ENCODE data around the gene RNF144A.

Gene RNF144A

DNA sequence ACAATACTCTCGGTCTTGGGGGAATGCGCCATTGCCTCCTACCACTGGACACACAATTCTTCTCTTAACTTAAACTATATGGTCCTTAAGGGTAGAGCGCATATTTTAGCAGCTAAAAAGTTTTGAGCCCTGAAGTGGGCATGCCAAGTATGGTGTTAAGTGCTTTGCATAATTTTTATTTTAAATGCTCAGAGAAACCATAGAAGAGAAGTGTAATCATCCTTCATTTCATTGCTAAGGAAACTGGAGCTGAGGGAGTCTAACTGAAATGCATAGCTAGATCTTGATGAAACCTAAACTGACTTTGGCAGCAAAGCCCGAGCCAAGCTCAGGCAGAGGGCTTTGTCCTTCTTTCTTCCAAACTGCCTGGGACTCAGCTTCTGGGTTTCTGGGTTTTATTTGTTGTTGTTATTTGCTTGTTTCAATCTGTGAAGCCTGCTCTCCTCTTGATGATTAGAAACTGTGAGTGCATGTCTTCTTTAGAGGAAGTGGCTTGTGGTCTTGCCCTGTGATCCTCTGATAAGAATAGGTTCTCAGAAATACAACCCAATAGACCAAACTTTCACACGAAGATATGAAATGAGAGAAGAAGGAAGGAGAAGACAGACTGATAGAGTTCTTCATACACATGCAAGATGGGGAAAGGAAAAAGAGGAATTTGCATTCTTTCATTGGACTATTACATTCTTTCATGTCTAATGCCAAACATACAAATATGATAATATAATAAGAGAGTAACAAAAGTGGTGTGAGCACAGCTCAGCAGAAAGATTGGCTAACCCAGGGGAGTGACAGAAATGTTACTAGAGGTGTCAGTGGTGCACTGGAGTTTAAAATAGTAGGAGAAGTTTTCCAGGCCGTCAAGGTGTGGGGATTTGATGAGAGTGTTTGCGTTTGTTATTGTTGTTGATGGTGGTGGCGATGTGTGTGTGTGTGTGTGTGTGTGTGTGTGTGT, 7.5 kb upstream of the RNF144A start:
- no peak for DNase-seq

DNA sequence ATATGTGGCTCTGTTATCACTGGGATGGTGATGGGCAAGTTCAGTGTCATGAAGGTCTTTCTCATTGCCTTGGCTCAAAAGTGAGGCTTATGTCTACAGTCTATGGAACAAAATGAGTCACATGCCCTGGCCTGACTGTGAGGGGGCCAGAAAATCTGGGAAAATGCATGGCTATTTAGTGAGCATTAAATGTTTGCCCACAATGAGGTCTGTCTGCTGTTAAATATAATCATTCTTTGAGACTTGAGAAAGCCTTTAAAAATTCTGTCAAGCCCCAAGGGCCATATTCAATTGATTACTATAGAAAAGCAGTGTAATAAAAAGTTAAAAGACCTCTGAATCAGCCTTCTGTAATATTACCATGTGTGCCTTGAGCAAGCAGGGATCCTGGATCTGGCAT, 5.5 kb upstream of the RNF144A start:
- no peak for DNase-seq

DNA sequence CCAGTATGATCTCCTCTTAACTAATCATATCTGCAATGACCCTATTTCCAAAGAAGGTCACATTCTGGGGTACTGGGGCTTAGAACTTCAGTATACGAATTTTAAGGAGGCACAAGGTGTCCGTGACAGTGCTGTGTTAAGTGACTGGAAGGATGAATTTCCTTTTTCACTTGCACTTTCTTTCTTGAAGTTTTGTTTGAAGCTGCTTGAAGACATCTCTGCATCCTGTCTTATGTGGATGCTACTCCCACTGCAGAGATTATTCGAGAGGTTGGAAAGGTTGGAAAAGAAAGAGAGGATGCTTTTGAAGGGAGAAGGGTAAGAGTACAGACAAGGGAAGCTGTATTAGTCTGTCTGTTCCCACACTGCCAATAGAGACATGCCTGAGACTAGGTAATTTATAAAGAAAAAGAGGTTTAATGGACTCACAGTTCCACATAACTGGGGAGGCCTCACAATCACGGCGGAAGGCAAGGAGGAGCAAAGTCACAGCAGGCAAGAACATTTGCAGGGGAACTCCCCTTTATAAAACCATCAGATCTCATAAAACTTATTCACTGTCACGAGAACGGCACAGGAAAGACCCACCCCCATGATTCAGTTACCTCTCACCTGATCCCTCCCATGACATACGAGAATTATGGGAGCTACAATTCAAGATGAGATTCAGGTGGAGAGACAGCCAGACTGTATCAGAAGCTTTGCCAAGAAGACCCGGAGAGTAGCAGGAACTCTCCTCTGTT, 3.6 kb upstream of the RNF144A start:
- DNase-seq, result no peak

DNA sequence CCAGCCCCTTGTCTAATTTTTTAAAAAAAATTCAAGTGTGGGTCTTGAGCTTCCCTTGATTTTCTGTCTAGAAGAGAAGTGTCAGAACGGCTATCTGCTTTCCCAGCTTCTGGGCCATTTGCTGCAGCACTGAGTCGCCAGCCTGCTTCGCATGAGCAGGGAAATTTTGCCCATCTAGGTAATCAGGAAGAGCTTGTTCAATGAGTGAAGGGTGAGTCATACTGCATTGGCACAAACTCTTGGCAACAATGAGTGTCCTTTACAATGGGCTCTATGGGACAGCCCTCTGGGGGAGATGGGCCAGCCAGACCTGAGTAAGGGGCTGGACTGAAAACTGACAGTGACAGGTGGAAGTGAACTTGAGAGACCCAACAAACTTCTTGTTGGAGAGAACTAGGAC, 2.4 kb upstream of the RNF144A start:
- DNase-seq, result no peak

DNA sequence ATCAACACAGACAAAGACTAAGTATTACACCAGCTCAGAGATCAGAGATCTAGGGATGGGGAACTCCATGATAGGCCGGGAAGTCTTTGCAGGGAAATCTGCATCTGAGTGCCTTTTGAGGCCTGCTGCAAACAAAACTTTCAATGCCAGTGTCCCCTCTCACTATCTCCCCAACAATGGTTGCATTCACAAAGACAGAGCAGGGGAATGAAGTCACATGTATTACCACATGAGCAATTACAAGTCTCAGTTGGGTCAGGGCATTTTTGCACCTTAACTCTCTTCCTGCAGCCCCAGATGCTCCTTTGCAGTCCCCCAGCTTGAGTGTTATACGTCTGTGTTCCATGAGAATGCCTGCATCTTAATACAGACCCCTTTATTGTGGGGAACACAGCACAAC, 1.8 kb upstream of the RNF144A start:
- no peak for DNase-seq

DNA sequence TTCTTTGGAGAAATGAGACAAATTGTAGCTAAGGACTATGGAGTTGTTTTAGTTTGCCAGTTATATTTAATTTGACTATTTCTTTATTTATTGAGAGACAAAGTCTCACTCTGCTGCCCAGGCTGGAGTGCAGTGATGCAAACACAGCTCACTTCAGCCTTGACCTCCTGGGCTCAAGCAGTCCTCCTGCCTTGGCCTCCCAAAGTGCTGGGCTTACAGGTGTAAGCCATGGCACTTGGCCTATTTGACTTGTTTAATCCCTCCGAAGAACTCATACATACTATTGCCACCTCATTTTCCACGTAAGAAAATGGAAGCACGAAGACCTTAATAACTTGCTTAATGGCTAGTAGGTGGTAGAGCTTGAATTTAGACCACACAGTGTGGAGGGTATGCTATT, 988 bp upstream of the RNF144A start:
- DNase-seq, result no peak

DNA sequence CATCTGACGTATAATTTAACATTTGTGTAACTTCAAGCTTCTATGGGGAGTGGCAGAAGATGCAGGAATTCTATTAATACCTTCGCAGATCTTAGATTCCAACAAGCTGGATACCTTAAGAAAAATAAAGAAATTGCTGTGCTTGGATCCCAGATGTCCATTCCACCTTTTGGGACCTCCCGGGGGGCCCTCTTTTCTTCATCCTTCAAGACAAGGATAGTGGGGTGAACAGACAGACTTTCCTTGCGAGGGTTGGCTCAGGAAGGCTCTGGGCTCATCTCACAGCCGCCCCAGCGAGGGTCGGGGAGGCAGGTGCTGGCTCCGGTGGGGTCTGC, 509 bp upstream of the RNF144A start:
- no peak for DNase-seq

DNA sequence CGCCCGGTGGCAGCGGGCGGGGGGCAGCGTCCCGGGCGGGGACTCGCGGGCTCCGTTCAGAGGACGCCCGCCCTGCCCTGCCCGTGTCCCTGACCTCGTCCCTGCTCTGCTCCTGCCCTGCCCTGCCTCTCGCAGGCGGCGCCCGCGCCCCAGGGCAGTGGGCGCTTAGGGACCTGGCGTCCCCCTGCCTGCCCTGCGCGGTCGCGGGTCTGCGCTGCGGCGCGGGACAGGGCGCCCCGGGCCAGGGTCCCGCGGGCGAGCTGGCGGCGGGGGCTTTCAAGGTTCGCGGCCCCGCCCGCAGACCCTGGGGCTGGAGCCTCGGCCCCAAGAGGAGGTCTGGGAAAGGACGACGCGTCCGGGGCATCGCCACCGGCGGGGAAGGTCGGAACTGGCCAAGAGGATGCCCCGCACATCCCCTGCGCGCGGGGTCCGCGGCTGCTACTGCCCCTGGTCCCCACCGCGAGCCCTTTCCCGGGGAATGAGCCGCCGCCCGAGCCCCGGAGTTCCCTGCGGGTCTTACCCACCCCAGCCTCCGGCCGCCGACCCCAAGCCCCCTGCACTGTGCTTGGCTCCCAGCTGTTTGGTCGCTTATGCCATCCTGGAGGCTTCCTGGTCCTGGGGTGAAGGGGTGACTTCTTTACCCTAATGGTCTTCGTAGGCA, 679 bp downstream of the RNF144A start:
- DNase-seq, result no peak

DNA sequence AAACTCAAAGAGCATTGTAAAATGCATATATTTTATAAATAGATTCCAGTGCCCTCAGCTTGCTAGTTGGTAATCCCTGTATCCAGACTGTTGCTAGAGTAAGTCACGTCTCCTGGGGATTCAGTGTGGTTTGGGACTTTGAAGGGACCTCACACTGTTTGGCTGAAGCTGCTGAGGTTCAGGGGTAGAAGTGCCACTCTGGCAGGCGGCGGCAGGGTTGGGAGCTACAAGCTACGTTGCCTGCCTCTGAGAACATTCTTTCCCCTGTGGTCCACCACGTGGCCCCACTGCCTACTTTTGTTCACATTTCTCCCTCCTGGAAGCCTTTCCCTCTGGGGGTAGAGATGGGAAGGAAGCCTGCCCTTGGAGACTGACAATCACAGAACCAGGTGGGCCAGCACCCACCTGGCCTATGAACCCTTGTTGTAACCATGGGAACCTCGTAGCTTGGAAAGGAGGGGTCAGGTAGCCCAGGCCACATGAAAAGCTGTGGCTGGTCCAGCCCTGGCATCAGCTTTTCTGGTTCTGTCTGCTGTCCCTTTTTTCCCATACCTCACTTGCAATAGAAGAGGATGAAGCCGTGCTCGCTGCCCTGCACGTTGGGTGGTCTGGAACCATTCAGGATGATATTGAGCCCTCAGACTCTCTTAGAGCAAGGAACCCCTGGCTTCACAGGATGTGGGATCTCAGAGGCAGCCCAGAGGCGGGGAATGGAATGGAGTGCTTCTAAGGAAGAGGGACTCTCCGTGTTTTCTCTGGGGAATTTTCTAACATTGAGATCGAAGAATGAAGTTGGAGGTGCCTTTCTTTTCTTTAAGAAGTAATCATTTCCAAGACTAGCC, 2.9 kb downstream of the RNF144A start:
- DNase-seq, result no peak

DNA sequence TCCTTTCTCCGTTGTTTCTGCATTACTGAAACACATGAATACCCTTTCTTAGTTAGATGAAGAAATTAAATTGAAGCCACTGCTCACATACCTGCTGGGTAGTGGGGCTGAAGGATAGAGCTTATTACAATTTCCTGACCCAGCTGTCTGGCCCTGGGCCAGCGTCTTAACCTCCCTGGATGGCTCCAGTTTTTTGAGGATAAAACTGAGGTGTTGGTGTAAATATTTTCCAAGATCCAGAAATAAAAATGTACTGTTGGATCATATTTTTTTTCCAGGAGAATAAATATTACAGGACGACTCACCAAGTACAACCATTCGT, 3.5 kb downstream of the RNF144A start:
- DNase-seq, result no peak

DNA sequence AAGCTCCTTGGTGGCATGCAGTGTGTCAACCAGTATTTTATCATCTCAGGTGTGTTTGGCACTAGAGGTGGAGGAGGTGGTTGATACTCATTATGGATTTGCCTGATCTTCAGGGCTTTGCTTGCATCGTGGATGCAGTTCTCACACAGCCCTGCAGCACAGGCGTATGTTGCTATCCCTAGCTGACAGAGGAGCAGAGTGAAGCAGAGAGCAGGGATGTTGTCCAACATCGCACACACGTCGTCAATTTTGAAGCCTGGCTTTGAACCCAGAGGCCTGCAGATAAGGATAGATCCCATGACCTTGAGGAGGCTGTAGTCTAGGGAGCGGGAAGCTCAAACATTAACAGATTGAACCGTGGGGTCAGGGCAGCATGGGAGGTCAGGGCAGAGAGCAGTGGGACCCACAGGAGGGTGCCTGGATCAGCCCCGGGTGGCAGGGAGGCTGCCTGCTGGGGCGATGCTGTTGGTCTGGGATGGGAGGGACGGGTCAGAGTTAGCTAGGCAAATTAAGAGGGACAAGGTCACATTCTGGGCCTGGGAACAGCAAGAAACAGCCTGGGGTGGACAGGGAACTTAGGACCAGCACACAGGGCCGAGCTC, 4.2 kb downstream of the RNF144A start:
- no peak for DNase-seq

DNA sequence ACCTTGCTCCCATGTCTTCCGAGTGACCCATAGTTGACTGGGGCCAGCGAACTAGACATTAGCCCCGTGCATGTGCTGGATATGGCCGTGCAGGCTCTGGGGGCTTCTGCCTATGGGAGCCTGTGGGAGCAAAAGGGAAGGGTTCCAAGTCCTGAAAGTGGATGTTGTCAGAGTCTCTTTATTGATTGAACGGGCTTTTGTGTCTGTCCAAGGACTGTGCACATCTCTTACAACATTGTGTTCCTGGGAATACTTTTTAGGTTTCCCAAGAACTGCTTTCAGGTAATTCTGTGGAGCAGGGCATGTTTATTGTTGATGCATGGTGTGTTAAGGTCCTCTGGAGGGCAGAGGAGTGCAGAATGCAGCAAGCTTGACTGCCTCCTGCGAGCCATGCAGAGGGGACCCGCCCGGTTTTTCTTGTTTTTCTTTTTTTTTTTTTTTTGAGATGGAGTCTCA, 5.0 kb downstream of the RNF144A start:
- DNase-seq, result no peak

DNA sequence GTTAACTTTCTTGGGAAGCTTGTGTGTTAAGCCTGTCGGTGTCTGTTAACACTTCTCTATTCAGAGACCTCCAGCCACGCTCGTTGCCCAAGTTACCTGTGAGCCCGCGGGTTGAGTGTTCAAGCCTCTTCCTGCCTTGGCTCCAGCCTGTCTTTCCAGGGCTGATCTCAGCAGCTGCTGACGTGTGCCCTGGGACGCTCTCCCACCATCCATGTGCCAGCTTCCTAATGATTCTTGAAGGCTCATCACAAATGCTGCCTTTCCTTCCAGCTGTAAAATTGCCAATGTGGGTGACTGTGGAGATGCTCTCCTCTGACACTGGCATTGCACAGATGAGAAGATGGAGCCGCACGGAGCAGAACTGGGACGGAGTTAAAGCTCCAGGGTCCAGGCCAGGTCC, 6.1 kb downstream of the RNF144A start:
- no peak for DNase-seq

DNA sequence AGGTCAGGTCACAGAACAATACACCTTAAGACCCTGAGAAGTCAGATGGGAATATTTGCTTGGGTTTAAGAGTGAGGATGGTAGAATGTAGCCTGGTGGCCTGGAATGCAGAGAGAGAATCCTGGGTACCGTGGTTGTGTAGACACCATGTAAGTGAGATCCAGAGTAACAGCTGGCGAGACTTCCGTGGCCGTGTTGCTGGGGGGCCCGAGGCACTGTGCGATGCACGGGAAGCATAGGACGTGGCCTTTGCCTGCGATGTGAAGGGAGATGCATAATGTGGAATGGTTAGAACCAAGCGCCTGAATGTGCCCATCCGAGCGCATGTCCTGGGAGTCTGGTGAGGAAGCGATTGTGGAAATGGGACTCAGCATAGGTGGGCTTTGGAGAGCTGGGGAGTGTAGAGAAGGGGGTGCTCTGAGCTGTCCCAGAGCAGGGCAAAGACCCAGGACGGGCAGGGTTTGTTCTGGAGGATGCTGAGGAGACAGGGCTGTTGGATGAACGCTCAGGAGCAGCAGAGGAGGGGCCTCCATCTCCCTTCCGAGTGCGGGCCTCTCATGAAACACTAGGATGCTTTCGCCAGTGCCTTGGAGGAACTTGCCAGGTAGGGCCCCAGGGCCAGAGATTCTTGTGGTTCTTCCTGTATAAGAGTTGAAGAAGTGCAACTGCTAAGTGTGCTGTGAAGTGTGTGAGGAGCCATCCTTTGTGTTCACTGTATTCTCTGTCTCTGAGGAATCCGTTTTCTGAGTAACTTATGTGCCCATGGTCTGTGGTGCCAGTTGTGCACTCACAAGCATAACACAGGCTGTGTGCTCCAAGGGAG, 7.1 kb downstream of the RNF144A start:
- DNase-seq, result no peak

DNA sequence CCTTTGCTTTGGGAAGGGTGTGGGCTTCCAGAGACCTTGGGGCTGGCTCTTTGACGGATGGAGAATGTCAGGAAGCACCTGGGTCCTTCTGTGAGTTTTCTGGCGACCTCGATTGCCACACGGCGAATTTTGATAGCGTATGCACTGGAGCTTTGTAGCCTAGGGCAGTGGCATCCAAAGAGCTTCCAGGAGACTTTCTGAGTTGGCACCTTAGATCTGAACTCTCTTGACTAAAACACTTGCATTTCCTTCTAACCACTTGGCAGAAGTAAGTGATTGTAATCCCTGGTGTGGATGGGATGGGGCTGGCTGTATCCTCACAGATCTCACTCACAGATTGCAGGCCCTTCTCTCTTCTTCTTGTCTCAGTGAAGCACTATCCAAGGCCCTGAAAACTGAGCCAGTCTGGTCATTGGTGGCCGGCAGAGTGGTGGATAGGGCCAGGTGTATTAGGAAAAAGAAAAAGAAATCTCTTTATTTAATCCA, 7.8 kb downstream of the RNF144A start:
- no peak for DNase-seq

DNA sequence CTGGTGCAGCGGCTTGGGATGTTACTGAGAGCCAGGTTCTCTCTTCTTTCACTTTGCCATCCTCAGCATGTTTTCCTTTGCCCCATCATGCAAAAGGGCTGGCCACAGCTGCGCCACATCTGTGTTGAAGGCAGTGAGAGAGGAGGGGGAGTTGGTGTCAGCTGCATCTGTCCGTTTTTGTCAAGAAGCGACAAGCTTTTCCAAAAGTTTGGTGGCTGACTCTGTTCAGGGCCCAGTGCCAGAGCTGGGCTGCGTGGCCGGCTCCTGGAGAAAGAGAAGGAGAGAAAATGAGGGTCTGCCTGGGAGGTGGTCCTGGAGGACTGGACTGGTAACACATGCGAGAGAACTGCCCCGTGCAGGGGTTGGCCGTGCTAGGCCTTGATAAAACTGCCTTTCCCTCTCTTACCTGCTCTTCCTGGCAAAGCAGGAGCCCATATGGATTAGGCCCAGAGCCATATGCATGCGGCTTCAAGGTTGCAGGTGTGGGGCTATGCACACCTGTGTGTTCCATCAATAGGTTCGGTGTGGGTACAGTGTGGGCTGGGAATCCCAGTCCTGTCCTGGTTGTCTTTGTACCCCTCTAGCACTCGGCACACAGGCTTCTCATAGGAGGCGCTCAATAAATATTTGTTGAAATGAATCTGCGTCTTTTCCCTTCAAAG, 9.0 kb downstream of the RNF144A start:
- no peak for DNase-seq

DNA sequence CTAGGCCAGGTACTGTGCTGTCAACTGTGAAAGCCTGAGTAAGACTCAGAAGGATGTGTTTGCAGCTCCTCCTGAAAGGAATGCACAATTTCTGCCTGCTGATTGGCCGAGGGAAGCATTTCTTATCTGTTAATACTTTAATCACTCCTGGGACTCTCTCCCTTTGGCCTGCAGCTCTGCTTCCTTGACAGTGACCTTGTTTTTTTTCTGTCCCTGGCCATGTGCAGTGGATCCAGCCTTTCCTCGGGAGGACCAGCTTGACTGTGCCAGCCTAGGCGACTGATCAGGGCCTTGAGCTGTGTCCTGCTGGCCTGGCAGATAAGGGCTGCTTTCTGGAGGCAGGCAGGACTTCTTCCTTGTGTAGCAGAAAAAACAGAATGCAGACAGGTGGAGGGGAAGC, 10.0 kb downstream of the RNF144A start:
- DNase-seq, result no peak

DNA sequence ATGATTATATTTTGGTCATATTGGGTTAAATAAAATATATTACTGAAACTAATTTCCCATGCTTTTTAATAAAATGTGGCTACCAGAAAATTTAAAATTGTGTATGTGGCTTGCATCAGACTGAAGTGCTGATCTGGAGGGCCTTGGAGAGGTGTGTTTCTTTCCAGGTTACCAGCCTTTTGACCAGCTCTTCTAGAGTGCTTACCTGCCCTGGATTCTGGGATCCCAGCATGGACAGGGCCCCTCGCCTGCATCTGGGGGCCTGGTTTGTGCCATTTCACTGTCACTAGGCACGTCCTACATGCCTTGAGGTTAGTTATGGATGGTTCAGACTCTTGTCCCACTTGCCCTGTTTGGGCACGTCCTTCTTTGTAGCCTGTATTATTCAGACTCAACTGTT, 10.5 kb downstream of the RNF144A start:
- DNase-seq, result no peak

DNA sequence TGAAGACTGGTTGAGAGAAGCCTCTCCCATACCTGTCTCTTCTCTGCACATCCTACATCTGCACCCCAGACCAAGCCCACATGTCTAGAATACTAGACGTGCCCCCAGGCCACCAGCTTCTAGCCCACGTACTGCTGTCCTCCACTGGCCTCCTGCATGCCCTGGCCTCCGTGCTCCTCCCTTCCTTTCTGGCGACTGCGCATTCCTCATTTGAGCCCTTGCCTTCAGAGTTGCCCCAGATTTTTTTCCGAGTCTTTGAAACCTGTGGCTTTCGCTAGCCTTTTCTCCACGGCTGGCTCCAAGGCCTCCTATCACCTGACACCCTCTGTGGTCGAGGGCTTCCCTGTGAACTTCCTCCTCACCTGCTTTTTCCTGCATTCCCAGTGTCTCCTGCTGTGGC, 11.2 kb downstream of the RNF144A start:
- DNase-seq, result no peak

DNA sequence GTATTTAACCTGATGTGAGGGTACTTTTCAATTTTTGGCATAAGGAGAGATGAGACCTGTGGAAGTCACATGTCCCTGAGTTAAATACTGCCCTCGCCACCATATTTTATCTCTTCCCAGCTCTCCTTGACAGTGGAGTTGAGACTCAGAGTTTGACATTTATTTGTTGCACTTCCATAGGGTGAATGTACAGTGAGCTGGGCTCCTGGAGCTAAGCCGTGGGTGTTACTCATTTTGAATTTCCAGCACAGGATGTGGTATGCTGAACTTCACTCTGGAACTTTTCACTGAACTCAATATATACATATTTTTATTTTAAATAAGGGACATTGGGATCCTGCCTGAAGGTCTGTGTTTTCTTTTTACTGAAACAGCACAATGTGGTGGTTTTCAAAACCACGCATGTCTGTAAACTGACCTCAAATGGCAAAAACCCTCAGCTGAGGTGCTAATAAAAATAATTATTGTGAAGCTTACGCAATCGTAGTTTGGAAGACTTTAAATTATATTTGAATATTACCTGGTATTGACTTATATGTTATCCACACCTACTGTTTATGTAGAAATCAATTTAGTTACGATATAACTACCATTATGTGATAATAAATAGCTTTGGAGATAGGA, 12.1 kb downstream of the RNF144A start:
- no peak for DNase-seq

Measured in NCI-H2029 treated with DMSO at 0.1 percent for 48 hours (cell line).